Esophagus squamous epithelium (tissue), 5 donors: ENCODE measurements around the gene MB. TPM values are rescaled to one million over a fixed set of nuclear protein-coding genes. Genes with fewer than 3 reads are reported as not detected.

Experiments
- DNase-seq: peaks from one replicate; lab custom pipeline; 2025; lab: John Stamatoyannopoulos, UW
- H3K27ac ChIP-seq, 4 donors: fragments of 200-600 bp; sonication (generic); one replicate each; pipeline ENCODE4 v1.5.1; 2016 to 2019; ENCODE audit warnings: mild to moderate bottlenecking in 1 of 4
- H3K27me3 ChIP-seq, 4 donors: fragments of 200-600 bp; sonication (generic); 1 replicate in 3 of 4; 2 replicates in 1 of 4; pipeline versions ENCODE4 v1.5.1 to v1.6.0; 2017 to 2021; ENCODE audit warnings: antibody characterized with exemption in 1 of 4
- H3K36me3 ChIP-seq, 3 donors: fragments of 200-600 bp; sonication (generic); one replicate each; pipeline ENCODE4 v1.5.1; 2016 to 2019
- H3K4me1 ChIP-seq, 3 donors: fragments of 200-600 bp; sonication (generic); one replicate each; pipeline ENCODE4 v1.5.1; 2017 to 2019
- H3K4me3 ChIP-seq, 4 donors: fragments of 200-600 bp; sonication (generic); 1 replicate in 3 of 4; 2 replicates in 1 of 4; pipeline ENCODE4 v1.5.1; 2016 to 2019; ENCODE audit warnings: mild to moderate bottlenecking in 2 of 4, moderate library complexity in 1 of 4
- H3K9me3 ChIP-seq, 3 donors: fragments of 200-600 bp; sonication (generic); one replicate each; pipeline ENCODE4 v1.5.1; 2016 to 2019
- POLR2A ChIP-seq, 4 donors: fragments of 450-650 bp; IDR thresholded peaks; one replicate each; pipeline ENCODE4 v1.6.1; 2017; ENCODE audit warnings: antibody characterized with exemption in 4 of 4, mild to moderate bottlenecking in 4 of 4, moderate library complexity in 3 of 4
- WGBS, 2 donors: methylation state at CpG; one replicate each; pipeline ENCODE4 v1.1.5; 2018; 5-methylcytosine and 5-hydroxymethylcytosine counted together
- intact Hi-C: fragments of 100-400 bp; cut with DNase I; formaldehyde crosslinking; loops from one replicate; pipeline ENCODE4 v1.15.0; 2022
- total RNA-seq, 4 donors: library from RNA; depleted of rRNA; stranded (reverse); fragments of >200 nt; gene quantifications; one replicate each; pipeline ENCODE4 v1.1.0, GENCODE V29; 2016
- TF ChIP-seq, protein P1 (sequence below), 6 experiments: fragments of 450-650 bp in 4 of 6; fragments of 200-600 bp in 2 of 6; sonication (generic) in 2 of 6; IDR thresholded peaks; one replicate each; pipeline ENCODE4 v1.5.1; 2016 to 2019; ENCODE audit warnings: antibody characterized with exemption in 6 of 6, mild to moderate bottlenecking in 4 of 6, moderate library complexity in 4 of 6
- donor health status: DM: yes; HTN: yes; CAD: no.

Gene MB
- total RNA-seq, 4 donors from 2014 or later: 0.44 to 11.8 (median 5.4) TPM; not detected in 1

- Histone ChIP-seq H3K27me3 (peaks cover 0 to 53% (median 2%) of the 10 kb centered on the region in 4 donors), H3K27ac (no peak overlapping the region), H3K4me3 (no peak overlapping the region), H3K9me3 (no peaks in the 10 kb centered on the region), H3K4me1 (peaks cover 3 to 43% (median 24%) of the 10 kb centered on the region in 3 donors), H3K36me3 (no peaks in the 10 kb centered on the region)
- TF ChIP-seq, protein P1, sequence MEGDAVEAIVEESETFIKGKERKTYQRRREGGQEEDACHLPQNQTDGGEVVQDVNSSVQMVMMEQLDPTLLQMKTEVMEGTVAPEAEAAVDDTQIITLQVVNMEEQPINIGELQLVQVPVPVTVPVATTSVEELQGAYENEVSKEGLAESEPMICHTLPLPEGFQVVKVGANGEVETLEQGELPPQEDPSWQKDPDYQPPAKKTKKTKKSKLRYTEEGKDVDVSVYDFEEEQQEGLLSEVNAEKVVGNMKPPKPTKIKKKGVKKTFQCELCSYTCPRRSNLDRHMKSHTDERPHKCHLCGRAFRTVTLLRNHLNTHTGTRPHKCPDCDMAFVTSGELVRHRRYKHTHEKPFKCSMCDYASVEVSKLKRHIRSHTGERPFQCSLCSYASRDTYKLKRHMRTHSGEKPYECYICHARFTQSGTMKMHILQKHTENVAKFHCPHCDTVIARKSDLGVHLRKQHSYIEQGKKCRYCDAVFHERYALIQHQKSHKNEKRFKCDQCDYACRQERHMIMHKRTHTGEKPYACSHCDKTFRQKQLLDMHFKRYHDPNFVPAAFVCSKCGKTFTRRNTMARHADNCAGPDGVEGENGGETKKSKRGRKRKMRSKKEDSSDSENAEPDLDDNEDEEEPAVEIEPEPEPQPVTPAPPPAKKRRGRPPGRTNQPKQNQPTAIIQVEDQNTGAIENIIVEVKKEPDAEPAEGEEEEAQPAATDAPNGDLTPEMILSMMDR (IDR thresholded peaks at IDR 0.05): no peak
- TF ChIP-seq POLR2A (IDR thresholded peaks at IDR 0.05): no peak
- intact Hi-C loops: no loop called here
- 54 to 62% methylated on average over 15 to 16 of the region's 17 CpGs for WGBS, 2 donors
- no peak for DNase-seq
Observed at GRCh38 chr22:35568751-35569739, 48.1 kb downstream of the MB start.

DNA sequence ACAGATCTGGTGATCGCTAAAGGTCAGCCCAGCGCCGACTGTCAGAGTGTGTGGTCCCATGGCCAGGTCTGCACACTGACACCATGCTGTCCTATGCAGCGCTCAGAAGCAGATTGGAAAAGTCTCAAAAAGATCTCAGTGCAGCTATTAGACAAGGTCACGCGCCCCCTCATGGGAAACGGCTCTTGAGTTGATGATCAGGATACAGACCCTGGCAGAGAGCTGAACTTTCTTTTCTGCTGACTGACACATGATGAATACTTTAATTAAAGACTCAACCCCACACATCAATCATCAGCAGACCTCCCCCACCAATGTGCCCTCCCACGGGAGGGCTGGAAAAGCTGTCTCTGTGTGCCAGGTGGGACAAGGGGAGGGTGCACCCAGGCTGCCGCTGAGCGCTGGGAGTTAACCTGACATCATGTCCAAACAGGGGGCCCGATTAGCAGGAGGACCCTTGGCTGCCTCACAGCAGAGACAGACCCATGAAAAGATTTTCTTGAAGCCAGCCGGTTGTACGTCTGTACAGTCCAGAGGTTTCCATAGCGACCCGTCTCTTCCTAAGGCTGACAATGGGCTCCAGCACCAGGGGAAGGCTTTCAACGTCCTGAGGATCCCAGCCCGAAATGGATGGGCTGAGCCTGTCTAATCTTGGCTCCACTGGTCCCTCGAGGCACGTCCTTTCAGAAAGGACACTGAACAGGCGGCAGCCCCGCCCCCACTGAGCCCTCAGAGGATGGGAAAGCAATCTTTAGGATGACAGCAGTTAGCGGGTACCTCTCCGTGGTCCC is 49.6 kb downstream of the MB start:
- 66 to 67% methylated on average over 11 of the region's 23 CpGs for WGBS, 2 donors
- Histone ChIP-seq H3K36me3 (no peaks in the 10 kb centered on the region), H3K27me3 (peaks cover 0 to 45% (median 2%) of the 10 kb centered on the region in 4 donors), H3K27ac (no peak overlapping the region), H3K4me3 (no peak overlapping the region), H3K9me3 (no peaks in the 10 kb centered on the region), H3K4me1 (peaks cover 3 to 43% (median 24%) of the 10 kb centered on the region in 3 donors)
- DNase-seq: no peak
- TF ChIP-seq, protein P1 (IDR thresholded peaks at IDR 0.05): no peak
- no peak for TF ChIP-seq POLR2A (IDR thresholded peaks at IDR 0.05)
- intact Hi-C loops: no loop called here

DNA sequence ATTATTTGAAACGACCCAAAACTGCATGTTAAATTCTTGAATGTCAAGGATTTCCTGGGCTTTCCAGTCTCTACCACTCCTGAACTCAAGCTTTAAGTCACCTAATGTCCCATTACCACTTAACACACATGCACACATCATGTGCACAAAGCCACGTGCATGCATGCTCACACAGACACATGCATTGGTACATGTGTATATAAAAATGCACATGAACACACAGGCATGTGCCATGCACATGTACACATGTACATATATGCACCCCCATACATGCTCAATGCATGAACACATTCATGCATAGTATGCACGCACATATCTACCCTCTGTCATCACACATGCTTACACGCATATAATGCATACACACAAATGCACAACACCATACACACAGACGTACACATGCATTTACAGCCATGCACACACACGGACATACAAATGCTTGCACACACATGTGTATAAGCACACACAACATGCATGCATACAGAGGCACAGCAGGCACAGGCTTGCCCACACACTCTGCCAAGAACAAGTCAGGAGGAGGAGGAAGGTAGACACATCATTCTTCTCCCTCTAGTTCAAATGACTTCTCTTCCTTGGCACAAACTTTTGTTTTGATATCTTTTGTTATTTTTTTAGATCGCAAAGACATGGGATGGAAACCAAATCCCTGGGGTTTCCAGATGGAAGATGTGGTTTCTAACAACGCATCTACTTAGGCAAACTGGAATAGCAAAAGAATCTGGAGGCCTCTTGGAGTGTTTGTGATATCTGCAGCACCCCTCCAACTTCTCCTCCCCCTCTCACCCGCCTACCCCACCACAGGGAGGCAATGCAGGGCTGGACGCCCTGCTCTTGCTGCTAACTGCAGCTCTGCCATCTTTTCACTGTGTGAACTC is 51.9 kb downstream of the MB start:
- H3K36me3 ChIP-seq: no peaks in the 10 kb centered on the region
- H3K27me3 ChIP-seq: peaks cover 0 to 51% (median 2%) of the 10 kb centered on the region in 4 donors
- H3K9me3 ChIP-seq: no peaks in the 10 kb centered on the region
- WGBS, 2 donors: 37 to 40% methylated on average over 10 of the region's 10 CpGs
- peaks cover 3 to 43% (median 24%) of the 10 kb centered on the region in 3 donors for H3K4me1 ChIP-seq
- TF ChIP-seq, protein P1 (IDR thresholded peaks at IDR 0.05): no peak
- TF ChIP-seq POLR2A (IDR thresholded peaks at IDR 0.05): no peak
- H3K27ac ChIP-seq: no peak overlapping the region
- H3K4me3 ChIP-seq: no peak overlapping the region
- no peak for DNase-seq
- intact Hi-C loops: no loop called here

- TF ChIP-seq, protein P1 (IDR thresholded peaks at IDR 0.05): no peak
- no peak for TF ChIP-seq POLR2A (IDR thresholded peaks at IDR 0.05)
- no peaks in the 10 kb centered on the region for H3K9me3 ChIP-seq
- peaks cover 0 to 25% (median 16%) of the 10 kb centered on the region in 3 donors for H3K4me1 ChIP-seq
- no peak for DNase-seq
- H3K36me3 ChIP-seq: no peaks in the 10 kb centered on the region
- no peak overlapping the region for H3K4me3 ChIP-seq
- WGBS, 2 donors: 70 to 85% methylated on average over 7 of the region's 7 CpGs
- intact Hi-C loops: no loop called here
- H3K27ac ChIP-seq: no peak overlapping the region
- peaks cover 0 to 40% (median 2%) of the 10 kb centered on the region in 4 donors for H3K27me3 ChIP-seq
Observed at GRCh38 chr22:35563211-35563610, 53.9 kb downstream of the MB start.
